ENCODE results near the gene MORN5. TPM values are rescaled to one million over a fixed set of nuclear protein-coding genes. Genes with fewer than 3 reads are reported as not detected.

MORN5 gene
- total RNA-seq, 1 donor from 2014 or later, result not detected

GRCh38 chr9:122143296-122143695 is 16.4 kb upstream of the MORN5 start:
- DNase-seq (ENCODE audit: low spot score), result no peak

DNA sequence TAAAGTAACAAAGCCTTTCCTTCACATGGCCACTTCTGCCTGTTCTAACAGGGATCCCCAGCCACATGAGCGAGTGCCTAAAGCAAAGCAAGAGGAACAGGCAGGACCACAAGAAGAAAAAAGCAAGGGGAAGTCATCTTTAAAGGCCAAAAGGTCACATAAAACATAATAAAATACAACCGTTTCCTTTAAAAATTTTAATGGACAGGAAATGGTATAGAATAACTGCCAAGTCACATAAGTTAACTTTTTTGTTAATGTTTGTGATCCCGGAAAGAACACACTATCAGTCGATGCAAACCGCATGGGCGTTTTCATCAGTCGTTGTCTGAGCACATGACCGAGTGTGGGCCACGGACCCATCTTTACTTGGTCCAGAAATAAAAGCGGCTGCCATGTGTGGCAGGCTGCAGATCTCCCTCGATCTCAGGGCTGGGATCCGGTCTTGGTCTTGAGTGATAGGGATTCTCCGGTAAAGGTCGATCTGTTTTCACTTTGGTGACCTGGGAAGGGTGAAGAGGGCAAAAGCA is 15.8 kb upstream of the MORN5 start:
- no peak for DNase-seq (ENCODE audit: low spot score)

GRCh38 chr9:122144836-122145591 is 14.7 kb upstream of the MORN5 start:
- DNase-seq (ENCODE audit: low spot score), result no peak

GRCh38 chr9:122145592-122145863 is 14.2 kb upstream of the MORN5 start:
- no peak for DNase-seq (ENCODE audit: low spot score)

DNA sequence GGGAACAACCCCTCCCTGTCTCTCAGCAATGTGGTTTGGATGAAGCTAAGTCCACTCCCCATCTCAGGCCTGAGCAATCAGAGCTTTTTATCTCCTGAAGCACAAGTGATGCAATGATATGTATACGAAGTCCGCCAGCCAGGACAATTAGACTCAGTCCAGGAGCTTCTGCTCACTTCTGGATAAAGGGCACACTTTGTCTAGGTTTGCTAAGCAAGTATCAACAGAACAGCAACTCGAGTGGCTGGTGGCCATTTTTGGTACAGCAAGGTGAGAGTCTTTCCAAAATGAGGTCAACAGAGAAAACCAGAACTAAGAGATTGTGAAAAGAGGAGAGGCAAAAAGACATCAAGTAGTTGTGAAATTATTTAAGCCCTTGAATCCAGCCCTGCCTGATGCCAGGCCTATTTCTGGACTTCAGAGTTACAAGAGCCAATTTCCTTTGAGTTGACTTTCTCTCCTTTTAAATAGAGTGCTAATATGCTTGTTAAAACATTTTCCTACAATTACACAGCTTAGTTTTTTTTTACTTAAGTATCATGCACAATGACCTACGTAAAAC is 8.4 kb upstream of the MORN5 start:
- DNase-seq (ENCODE audit: low spot score), result no peak

DNA sequence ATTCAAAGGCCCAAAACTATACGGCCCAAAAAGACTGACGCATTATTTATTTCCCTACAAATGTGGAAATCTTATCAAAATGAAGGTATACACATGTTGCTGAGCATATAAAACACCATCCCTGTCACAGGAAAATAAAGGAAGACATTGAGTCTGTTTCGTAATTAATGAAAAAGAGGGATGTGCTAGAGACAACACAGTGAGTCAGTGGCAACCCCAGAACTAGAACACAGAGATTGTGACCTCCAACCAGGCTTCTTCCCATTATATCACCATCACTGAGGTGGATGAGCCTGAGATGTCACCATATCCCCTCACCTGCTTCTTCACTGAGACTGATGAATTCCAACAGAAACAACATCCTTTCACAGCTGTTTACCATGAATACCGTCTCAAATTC is 3.9 kb upstream of the MORN5 start:
- DNase-seq (ENCODE audit: low spot score), result no peak

DNA sequence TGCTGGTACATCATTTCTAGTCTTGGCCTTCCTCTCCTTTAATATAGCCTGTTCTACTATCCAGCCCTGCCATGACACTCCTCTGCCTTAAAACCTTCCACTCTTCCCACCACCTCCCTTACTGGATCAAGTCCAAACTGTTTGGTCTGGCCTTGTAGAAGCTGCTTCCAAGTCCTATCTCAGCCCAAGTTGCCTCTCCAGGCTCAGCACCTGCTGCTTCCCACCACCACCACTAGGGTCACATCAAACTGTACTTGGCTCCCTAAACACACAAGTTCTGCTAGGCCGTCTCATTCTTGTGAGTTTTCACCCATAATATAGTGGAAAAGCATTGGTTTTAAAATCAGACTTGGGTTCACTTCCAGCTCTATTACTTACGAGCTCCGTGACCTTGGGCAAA is 1.5 kb upstream of the MORN5 start:
- DNase-seq (ENCODE audit: low spot score), result no peak

GRCh38 chr9:122159925-122160246 is 178 bp downstream of the MORN5 start:
- no peak for DNase-seq (ENCODE audit: low spot score)

DNA sequence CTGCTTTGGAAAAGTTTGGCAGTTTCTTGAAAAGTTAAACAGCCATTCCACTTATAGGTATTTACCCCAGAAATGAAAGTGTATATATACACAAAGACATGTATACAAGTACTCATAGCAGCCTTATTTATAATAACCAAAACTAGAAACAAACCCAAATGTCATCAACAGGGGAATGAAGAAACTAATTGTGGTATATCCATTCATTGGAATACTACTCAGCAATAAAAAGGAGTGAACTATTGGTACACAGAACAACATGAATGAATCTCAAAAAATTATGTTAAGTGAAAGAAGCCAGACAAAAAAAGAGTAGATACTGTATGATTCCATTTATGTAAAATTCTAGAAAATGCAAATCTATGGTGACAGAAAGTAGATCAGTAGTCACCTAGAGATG is 2.7 kb downstream of the MORN5 start:
- no peak for DNase-seq (ENCODE audit: low spot score)

DNA sequence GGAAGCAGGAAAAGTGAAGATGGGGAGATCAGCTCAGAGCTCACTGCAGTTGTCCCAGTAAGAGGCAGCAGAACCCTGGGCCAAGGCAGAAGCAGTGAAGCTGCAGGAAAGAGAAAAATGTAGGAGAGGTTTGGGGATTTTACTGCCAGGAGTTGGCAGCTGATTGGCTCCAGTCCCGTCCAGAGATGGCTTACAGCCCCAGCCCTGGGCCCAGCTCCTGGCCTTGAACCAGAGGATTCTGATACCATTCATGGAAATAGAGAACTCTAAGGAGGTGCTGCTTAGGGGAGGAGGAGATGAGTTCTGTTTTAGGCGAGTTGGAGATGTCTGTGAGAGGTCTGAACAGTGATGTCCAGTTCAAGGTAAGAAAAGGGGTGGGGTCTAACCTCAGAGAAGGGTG is 4.6 kb downstream of the MORN5 start:
- DNase-seq (ENCODE audit: low spot score), result no peak

DNA sequence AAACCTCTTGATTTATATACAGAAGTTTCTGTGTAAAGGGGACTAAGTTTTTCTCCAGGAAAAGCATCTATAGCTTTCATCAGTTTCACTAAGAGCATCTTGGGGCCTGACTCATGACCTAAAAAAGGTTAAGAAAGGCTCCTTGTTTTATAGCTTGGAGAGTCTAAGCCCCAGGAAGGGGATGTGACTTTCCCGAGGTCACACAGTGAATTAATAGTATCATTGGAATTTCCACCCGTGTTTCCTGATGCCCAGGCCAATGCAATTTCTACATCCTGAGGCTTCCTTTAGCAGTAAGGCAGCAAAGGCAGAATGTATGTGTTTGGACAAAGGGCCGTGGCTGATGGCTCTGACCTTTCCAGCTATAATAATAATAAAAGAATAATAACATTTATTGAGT is 8.6 kb downstream of the MORN5 start:
- DNase-seq (ENCODE audit: low spot score), result no peak

DNA sequence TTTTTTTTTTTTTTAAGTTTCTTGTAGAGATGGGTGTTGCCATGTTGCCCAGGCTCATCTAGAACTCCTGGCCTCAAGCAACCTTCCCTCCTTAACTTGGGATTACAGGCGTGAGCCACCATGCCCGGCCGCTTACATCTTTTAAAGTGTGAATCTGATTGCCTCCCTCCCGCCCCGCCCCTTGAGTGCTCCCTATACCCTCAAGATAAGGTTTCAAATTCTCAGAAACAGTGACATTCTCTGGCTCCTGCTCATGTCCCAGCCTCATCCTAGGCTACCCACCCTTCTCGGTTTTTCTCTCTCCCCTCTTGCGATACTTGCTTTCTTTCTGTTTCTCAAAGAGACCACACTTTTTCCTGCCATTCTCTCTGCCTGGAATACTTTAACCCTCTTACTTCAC is 12.4 kb downstream of the MORN5 start:
- no peak for DNase-seq (ENCODE audit: low spot score)

DNA sequence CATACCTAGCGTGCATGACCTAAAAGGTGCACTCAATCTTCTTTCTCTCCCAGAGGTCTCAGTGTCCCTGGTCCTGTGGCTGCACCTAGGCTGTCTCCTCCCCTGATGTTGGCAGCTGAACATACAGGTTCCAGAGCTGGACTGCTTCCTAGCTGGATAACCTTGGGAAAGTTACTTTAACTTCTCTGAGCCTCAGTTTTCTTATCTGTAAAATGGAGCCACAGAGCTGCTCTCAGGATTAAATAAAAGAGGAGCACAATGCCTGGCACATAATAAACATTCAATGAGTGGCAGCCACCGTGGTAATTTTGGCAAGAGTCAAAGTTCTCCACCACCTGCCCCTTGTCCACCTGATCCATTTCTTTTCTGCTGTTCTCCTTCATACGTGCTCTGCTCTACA is 14.0 kb downstream of the MORN5 start:
- DNase-seq (ENCODE audit: low spot score), result no peak

- DNase-seq (ENCODE audit: low spot score), result peak; percentile 53
Observed at GRCh38 chr9:122176916-122177315, 17.2 kb downstream of the MORN5 start.

DNA sequence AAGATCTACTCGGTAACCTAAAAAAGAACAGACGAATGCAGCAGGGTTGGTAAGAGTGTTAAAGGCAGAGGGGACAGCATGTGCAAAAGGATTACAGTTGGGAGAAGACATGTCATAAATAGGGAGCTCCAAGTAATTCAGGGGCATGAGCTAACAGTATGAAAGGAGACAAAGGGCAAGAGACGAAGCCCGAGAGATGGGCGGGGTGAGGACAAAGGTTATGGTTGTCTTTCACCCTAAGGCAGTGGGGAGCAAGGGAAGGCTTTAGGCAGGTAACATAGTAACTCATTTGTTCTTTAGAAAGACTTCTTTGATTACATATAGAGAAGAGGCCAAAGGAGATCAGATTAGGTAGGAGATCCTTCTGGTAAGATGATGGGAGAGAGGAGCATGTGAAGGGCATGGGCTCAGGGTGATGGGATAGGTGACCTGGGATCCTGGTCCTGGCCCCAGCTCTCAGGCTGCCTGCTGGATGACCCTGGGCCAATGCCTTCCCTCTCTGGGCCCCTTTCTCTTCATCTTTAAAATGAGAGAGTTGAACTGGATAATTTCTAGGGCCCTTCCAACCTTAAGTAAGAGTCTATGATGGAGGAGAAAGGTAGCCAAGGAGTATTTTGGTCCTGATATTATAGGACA is 19.5 kb downstream of the MORN5 start:
- peak; percentile 20 for DNase-seq (ENCODE audit: low spot score)

- DNase-seq (ENCODE audit: low spot score), result peak; percentile 22
Observed at GRCh38 chr9:122179690-122180074, 20.0 kb downstream of the MORN5 start.

- DNase-seq (ENCODE audit: low spot score), result peak; percentile 28
Observed at GRCh38 chr9:122180633-122181032, 20.9 kb downstream of the MORN5 start.

DNA sequence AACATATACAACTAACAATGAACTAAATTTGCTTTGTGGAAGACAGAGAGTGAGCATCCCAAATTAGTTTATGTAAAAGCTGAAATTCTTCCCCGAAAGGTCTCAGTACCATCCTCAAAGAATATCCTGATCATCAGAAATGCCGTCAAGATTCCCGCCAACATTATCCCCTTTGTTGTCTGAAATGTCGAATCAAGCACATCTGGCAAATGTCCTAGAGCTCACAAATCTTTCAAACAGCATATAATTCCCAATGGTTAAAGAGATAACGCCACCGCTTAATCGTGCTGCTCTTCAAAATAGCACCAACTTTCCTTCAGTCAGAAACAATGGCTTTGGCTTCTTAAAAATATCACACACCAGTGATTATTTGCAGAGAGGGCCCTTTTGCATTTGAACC is 23.8 kb downstream of the MORN5 start:
- DNase-seq (ENCODE audit: low spot score), result no peak

GRCh38 chr9:122184551-122184950 is 24.8 kb downstream of the MORN5 start:
- no peak for DNase-seq (ENCODE audit: low spot score)

DNA sequence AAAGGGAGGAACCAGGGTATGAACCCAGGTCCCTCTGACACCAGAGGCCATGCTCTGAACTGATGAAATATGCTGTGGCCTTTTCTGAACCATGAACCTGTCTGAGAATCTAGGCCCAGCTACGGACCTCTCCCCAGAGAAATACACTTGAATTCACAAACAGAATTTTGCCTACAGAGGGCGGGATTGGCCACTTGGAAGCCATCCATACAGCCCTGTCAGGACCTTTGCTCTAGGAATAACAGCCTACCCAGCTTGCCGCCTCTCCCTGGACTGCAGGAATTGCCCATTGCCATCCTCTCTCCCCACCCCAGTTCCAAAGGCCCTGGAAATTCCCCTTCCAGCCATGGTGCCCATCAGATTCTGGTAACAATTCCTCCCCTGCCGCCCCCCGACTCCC is 26.6 kb downstream of the MORN5 start:
- no peak for DNase-seq (ENCODE audit: low spot score)

DNA sequence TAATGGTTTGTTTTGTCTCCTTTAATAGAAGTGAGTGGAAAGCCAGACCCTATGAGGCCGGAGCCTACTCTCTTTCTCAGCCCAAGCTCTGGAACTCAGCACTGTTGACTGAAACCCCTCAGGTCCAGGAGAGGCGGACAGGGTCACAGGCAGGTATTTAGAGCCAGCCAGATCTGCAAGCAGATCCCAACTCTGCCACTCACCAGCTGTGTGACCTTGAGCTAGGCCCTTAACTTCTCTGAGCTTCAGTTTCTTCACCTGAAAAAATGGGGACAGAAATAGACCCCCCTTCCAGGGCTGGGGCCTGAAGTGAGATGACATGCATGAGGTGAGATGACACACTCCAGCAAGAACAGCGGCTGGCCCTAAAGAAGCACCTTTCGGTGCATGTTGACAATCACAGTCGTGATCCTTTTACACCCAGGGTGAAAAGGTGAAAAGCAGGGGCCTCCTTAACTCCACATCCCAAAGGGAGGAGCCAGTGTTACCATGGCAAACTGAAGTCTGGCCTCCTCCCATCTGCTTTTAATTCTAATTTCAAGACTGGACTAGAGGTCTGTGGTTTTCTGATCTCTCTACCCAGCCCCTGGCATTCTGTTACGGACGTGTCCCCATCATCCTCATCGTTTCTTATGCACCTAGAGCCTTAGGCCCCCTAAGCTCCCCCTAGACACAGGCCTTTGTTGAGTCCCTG is 27.2 kb downstream of the MORN5 start:
- no peak for DNase-seq (ENCODE audit: low spot score)

DNA sequence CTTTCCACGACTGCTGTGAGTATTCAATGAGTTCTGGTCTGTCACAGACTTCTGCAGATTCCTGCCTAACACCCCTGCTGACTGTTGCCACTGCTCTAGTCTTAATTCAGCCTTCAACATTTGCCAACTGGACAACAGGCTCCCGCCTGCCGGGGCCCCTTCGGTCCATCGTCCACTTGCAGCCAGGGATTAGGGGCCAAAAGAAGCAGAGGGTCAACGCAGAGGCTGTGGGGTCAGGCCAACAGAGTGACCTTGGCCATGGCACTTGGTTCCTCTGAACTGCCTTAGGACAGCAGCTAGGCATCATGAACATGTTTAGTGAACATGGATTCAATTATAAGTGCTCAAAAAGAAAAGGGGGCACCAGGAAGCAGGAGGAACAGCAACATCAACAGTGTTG is 28.7 kb downstream of the MORN5 start:
- no peak for DNase-seq (ENCODE audit: low spot score)
